ENCODE results near the gene BICD1.
"Not testable (repeated sequence)": the region's sequence is repeated elsewhere in the genome, so short reads cannot be mapped to it uniquely, and the experiment has no call there.

Gene BICD1

GRCh38 chr12:32178341-32179010 lies 71.8 kb downstream of the BICD1 start:
- H3K4me3 ChIP-seq (ENCODE audit: low read depth, low read length): no peak overlapping the region
- no peak for TF ChIP-seq CTCF (IDR thresholded peaks at IDR 0.05; ENCODE audit: insufficient read depth, low read depth, low read length, missing control alignments)
- DNase-seq (ENCODE audit: low read depth): no peak

GRCh38 chr12:32179011-32179395 lies 72.4 kb downstream of the BICD1 start:
- no peak for DNase-seq (ENCODE audit: low read depth)
- no peak overlapping the region for H3K4me3 ChIP-seq (ENCODE audit: low read depth, low read length)
- TF ChIP-seq CTCF (IDR thresholded peaks at IDR 0.05; ENCODE audit: insufficient read depth, low read depth, low read length, missing control alignments): no peak

DNA sequence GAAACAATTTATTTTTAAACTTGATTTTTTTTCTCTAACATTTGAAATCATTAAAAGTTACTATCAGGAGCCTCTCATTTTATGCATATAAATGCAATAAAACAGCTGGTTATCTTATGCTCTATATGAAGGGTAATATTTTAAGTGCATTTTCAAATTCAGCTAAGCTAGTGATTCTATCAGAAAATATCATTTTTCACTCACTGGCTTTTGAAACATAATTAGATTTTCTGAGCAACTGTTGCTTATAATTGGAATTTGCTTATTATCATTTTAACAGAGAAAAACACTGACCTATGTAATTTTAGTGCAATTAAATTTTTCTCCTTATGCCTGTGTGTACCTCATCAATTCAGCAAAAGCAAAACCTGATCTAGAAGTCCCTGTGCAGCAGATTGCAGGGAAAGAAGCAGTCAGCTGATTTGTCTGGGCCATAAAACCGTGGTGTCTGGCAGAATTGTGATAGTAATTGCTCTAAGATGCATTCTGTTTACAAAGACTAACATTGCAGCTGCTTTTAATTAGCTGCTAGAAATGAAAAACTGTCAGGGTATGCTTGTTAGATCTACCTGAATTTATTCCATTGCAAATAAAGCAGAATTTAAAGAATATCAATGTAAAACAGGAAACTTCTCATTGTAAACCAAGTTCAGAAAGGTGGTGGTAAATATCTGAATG lies 75.0 kb downstream of the BICD1 start:
- TF ChIP-seq CTCF (IDR thresholded peaks at IDR 0.05; ENCODE audit: insufficient read depth, low read depth, low read length, missing control alignments): no peak
- DNase-seq (ENCODE audit: low read depth): no peak
- H3K4me3 ChIP-seq (ENCODE audit: low read depth, low read length): no peak overlapping the region

- TF ChIP-seq CTCF (IDR thresholded peaks at IDR 0.05; ENCODE audit: insufficient read depth, low read depth, low read length, missing control alignments): no peak
- H3K4me3 ChIP-seq (ENCODE audit: low read depth, low read length): no peak overlapping the region
- no peak for DNase-seq (ENCODE audit: low read depth)
Observed at GRCh38 chr12:32183650-32184049, 77.0 kb downstream of the BICD1 start.

- DNase-seq (ENCODE audit: low read depth); H3K4me3 ChIP-seq (ENCODE audit: low read depth, low read length): not testable (repeated sequence)
Observed at GRCh38 chr12:32187127-32187526, 80.5 kb downstream of the BICD1 start.

GRCh38 chr12:32191445-32191844 lies 84.8 kb downstream of the BICD1 start:
- TF ChIP-seq CTCF (IDR thresholded peaks at IDR 0.05; ENCODE audit: insufficient read depth, low read depth, low read length, missing control alignments): no peak
- no peak overlapping the region for H3K4me3 ChIP-seq (ENCODE audit: low read depth, low read length)
- no peak for DNase-seq (ENCODE audit: low read depth)

GRCh38 chr12:32196250-32197198 lies 89.9 kb downstream of the BICD1 start:
- DNase-seq (ENCODE audit: low read depth): no peak

More at GRCh38 chr12:32196250-32197198, 89.9 kb downstream of the BICD1 start:
- TF ChIP-seq CTCF (IDR thresholded peaks at IDR 0.05; ENCODE audit: insufficient read depth, low read depth, low read length, missing control alignments): no peak
- no peak overlapping the region for H3K4me3 ChIP-seq (ENCODE audit: low read depth, low read length)

All from GM12865 (cell line).